Kidney (tissue), 14 donors: ENCODE measurements around the gene DCPS. TPM values are rescaled to one million over a fixed set of nuclear protein-coding genes. Genes with fewer than 3 reads are reported as not detected.

Source experiments
- DNase-seq, 5 donors: peaks; one replicate each; pipeline ENCODE4 v3.0.0-alpha.2; 2013 to 2020
- FAIRE-seq: peaks from 2 replicates; lab custom pipeline; 2012; peaks lifted over from hg19 to GRCh38; lab: Jason Lieb, UNC
- H3K27ac ChIP-seq, 2 donors: one replicate each; pipeline ENCODE4 v1.7.0; 2013; ENCODE audit warnings: low read depth in 2 of 2, low read length in 2 of 2, inconsistent platforms in 1 of 2
- H3K27me3 ChIP-seq: one replicate; pipeline ENCODE4 v1.7.1; 2013; ENCODE audit warnings: low read length, inconsistent platforms; ENCODE audit not compliant: control insufficient read depth, insufficient read depth
- H3K36me3 ChIP-seq, 3 donors: one replicate each; pipeline versions ENCODE4 v1.7.0 to v1.7.1; 2013; ENCODE audit warnings: low read length in 3 of 3, control low read depth in 1 of 3, inconsistent platforms in 1 of 3; ENCODE audit not compliant: insufficient read depth in 3 of 3, control insufficient read depth in 2 of 3
- H3K4me1 ChIP-seq, 3 donors: one replicate each; pipeline versions ENCODE4 v1.7.0 to v1.7.1; 2013; ENCODE audit warnings: low read length in 3 of 3, inconsistent platforms in 1 of 3, low read depth in 1 of 3; ENCODE audit not compliant: control insufficient read depth in 2 of 3, insufficient read depth in 2 of 3
- H3K4me3 ChIP-seq, 3 donors: one replicate each; pipeline versions ENCODE4 v1.7.0 to v1.8.1; 2013; ENCODE audit warnings: low read length in 3 of 3, control low read depth in 1 of 3, inconsistent platforms in 1 of 3
- H3K9ac ChIP-seq, 3 donors: one replicate each; pipeline versions ENCODE4 v1.7.0 to v1.7.1; 2013; ENCODE audit warnings: low read length in 3 of 3, control low read depth in 1 of 3, inconsistent platforms in 1 of 3
- H3K9me3 ChIP-seq, 3 donors: one replicate each; pipeline versions ENCODE4 v1.7.0 to v1.7.1; 2013; ENCODE audit warnings: low read length in 3 of 3, control low read depth in 1 of 3, inconsistent platforms in 1 of 3; ENCODE audit not compliant: control insufficient read depth in 2 of 3, insufficient read depth in 1 of 3
- intact Hi-C: fragments of 100-400 bp; cut with DNase I; formaldehyde crosslinking; loops from one replicate; pipeline ENCODE4 v1.11.1; 2022
- polyA plus RNA-seq: library from polyadenylated mRNA; stranded (reverse); fragments of 350-450 nt; fragmentation: Illumina TruSeq; extraction: RNeasy Lipid Tissue Mini Kit (QIAGEN cat#74804); gene quantifications from one replicate; pipeline ENCODE4 v1.2.3, GENCODE V29; 2014; ENCODE audit warnings: low read depth, low replicate concordance; ENCODE audit not compliant: insufficient read depth
- total RNA-seq: library from RNA; stranded (reverse); fragmentation: NEBNext Ultra II Directional; extraction: Animal tissue kit (Norgen Biotek cat#: 25700); gene quantifications from one replicate; pipeline ENCODE4 v1.2.1, GENCODE V29; 2021
- TF ChIP-seq, protein P1 (sequence below): IDR thresholded peaks from 3 replicates; pipeline ENCODE4 v1.5.1; 2012; ENCODE audit warnings: mild to moderate bottlenecking, moderate library complexity, borderline replicate concordance; ENCODE audit not compliant: insufficient read depth; ENCODE audit errors: extremely low read depth
- donor health status: control.
- donor health status: control.
- donor health status: control.
- donor health status: control.
- donor health status: control.
- donor health status: DM: yes; HTN: yes; CAD: no.
- donor health status: Normal renal cell carcinoma (clear cell type).

The DCPS gene
- total and polyA plus RNA-seq, 2 donors from 2014 or later = 23.9 to 24.2 TPM

DNA sequence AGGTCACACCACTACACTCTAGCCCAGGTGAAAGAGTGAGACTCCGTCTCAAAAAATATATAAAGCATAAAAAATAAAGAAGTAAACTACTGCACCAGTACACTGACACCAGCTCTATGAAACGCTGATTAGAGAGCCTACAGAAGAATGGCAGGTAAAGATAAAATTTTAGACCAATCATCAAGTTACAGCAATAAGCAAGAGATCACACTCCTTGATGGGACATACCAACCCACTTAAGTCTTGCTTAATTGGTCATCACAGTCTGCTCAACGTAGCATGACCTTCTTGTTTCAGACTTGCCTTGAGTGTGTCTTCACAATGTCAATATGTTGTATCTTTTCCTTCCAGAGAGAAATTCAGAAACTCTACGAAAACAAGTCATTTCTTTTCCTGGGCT is 47.6 kb upstream of the DCPS start:
- Histone ChIP-seq H3K9ac (no peak overlapping the region), H3K9me3 (no peaks in the 10 kb centered on the region), H3K27me3 (no peaks in the 10 kb centered on the region), H3K4me1 (no peaks in the 10 kb centered on the region), H3K4me3 (no peak overlapping the region), H3K27ac (no peak overlapping the region), H3K36me3 (peaks cover 5 to 13% (median 13%) of the 10 kb centered on the region in 3 donors)
- TF ChIP-seq, protein P1, sequence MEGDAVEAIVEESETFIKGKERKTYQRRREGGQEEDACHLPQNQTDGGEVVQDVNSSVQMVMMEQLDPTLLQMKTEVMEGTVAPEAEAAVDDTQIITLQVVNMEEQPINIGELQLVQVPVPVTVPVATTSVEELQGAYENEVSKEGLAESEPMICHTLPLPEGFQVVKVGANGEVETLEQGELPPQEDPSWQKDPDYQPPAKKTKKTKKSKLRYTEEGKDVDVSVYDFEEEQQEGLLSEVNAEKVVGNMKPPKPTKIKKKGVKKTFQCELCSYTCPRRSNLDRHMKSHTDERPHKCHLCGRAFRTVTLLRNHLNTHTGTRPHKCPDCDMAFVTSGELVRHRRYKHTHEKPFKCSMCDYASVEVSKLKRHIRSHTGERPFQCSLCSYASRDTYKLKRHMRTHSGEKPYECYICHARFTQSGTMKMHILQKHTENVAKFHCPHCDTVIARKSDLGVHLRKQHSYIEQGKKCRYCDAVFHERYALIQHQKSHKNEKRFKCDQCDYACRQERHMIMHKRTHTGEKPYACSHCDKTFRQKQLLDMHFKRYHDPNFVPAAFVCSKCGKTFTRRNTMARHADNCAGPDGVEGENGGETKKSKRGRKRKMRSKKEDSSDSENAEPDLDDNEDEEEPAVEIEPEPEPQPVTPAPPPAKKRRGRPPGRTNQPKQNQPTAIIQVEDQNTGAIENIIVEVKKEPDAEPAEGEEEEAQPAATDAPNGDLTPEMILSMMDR = no peak
- intact Hi-C loops = no loop called here
- FAIRE-seq (no peak), DNase-seq (no peak)

DNA sequence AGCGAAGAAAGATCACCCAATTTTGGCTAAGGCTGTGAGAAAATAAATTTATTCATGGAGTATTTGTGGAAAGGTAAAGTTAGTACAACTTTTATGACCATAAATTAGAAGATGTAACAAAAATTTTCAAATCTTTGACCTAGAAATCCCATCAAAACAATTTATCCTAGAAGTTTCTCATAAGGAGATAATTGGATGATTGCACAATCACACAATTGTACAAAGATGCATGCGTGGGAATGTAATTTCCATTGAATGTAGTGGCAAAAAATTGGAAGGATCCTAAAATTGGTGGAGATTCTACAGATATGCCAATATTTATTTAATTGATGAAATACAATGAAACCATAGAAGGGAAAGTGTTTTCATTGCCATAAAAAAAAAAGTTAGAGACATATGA is 46.7 kb upstream of the DCPS start:
- TF ChIP-seq, protein P1 = no peak
- FAIRE-seq (no peak), DNase-seq (no peak)
- Histone ChIP-seq H3K27me3 (no peaks in the 10 kb centered on the region), H3K4me3 (no peak overlapping the region), H3K4me1 (no peaks in the 10 kb centered on the region), H3K36me3 (peaks cover 5 to 18% (median 15%) of the 10 kb centered on the region in 3 donors), H3K9ac (no peak overlapping the region), H3K9me3 (no peaks in the 10 kb centered on the region), H3K27ac (no peak overlapping the region)
- intact Hi-C loops = no loop called here

DNA sequence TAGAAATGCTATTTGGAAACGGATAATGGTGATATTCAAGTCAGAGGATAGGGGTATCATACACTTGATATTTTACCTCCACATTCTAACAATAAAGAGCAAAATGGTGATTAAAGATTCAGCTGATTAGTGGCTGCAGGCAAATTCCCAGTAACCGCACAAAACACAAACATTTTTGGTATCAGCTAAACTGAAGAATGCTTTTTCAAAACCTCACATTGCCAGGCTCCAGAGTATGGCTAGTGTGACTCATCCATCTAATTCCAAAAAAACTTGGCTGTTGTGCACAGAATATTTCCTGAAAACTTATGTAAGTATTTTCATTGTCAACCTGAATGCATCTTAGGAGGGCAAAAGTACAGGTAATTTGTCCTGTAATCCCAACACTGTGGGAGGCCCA is 46.1 kb upstream of the DCPS start:
- TF ChIP-seq, protein P1 = no peak
- Histone ChIP-seq H3K9ac (no peak overlapping the region), H3K27ac (no peak overlapping the region), H3K9me3 (no peaks in the 10 kb centered on the region), H3K27me3 (no peaks in the 10 kb centered on the region), H3K4me1 (no peaks in the 10 kb centered on the region), H3K4me3 (no peak overlapping the region), H3K36me3 (peaks cover 5 to 24% (median 20%) of the 10 kb centered on the region in 3 donors)
- FAIRE-seq (no peak), DNase-seq (no peak)
- intact Hi-C loops = no loop called here

DNA sequence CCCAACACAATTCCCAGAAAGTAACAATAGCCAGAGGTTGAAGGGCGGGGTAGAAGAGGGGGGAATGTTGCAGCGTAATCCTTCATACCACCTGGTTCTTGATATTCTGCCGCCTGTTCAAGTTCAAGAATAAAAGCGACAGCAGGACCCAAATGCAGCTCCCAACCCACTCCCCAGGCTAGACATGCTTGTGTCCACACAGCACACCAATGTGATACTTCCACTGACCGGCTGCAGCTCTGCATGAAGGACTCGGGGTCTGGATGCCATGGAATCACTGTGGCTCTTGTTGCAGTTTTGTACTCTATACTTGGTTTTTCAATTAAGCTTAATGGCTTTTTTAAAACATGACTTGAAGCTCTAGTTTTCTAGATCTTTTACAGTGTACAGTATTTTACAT is 41.6 kb upstream of the DCPS start:
- Histone ChIP-seq H3K27me3 (no peaks in the 10 kb centered on the region), H3K9ac (no peak overlapping the region), H3K4me1 (no peaks in the 10 kb centered on the region), H3K27ac (no peak overlapping the region), H3K36me3 (peaks cover 20 to 62% (median 49%) of the 10 kb centered on the region in 3 donors), H3K9me3 (no peaks in the 10 kb centered on the region), H3K4me3 (no peak overlapping the region)
- DNase-seq = no peak
- no peak for FAIRE-seq
- intact Hi-C loops = no loop called here
- TF ChIP-seq, protein P1 = no peak
